K562 (cell line): Measurements from ENCODE around the gene P2RY6. TPM values are rescaled to one million over a fixed set of nuclear protein-coding genes. Genes with fewer than 3 reads are reported as not detected.

ENCODE experiments used
- ATAC-seq: fragments of 200-7000 bp; cut with Tn5 transposase; 3 replicates; pipeline ENCODE4 v1.9.1; 2020; ENCODE audit warnings: moderate library complexity
- BruUV-seq: library from RNA; stranded (reverse); fragments of 400-500 nt; replicated peaks from 2 replicates; lab custom pipeline; 2021; lab: Mats Ljungman, UMichigan
- CTCF ChIA-PET: fragments of 300-600 bp; formaldehyde crosslinking; extraction: SDS; loops from one replicate; lab custom pipeline; 2021; ENCODE audit warnings: low intra/inter-chr PET ratio; lab: Yijun Ruan, JAX
- POLR2A ChIA-PET: fragments of 300-600, 350-650 bp; sonication (Branson Sonifier 250); formaldehyde crosslinking; extraction: SDS; loops from one replicate; lab custom pipeline; 2021; ENCODE audit warnings: antibody characterized with exemption, inconsistent platforms; lab: Yijun Ruan, JAX
- DNase-seq, 4 experiments: peaks; one replicate each; pipeline versions ENCODE4 v3.0.0 to v3.0.0-alpha.2; 2011 to 2018; ENCODE audit warnings: low spot score in 3 of 4, mixed read lengths in 3 of 4; ENCODE audit errors: extremely low read depth in 1 of 4
- FAIRE-seq: peaks from 2 replicates; lab custom pipeline; 2011; peaks lifted over from hg19 to GRCh38; lab: Jason Lieb, UNC
- H2AFZ ChIP-seq: 2 replicates; pipeline ENCODE4 v1.6.0; 2011; ENCODE audit warnings: low read depth, low read length, control low read depth, inconsistent platforms
- H3K27ac ChIP-seq: fragments of 200-600 bp; 3 replicates; pipeline ENCODE4 v1.8.0; 2011; ENCODE audit warnings: low read depth, mild to moderate bottlenecking, control low read depth, inconsistent platforms, low read length, moderate library complexity, mixed read lengths; ENCODE audit errors: extremely low read depth
- H3K27me3 ChIP-seq, 2 experiments: fragments of 300-600 bp in 1 of 2; 2 replicates in 1 of 2; 3 replicates in 1 of 2; pipeline versions ENCODE4 v1.6.0 to v1.8.0; 2011; ENCODE audit warnings: inconsistent platforms in 2 of 2, low read length in 2 of 2, mild to moderate bottlenecking in 1 of 2, mixed read lengths in 1 of 2, moderate library complexity in 1 of 2; ENCODE audit not compliant: control insufficient read depth in 2 of 2, insufficient read depth in 2 of 2
- H3K36me3 ChIP-seq: fragments of 300-600 bp; 3 replicates; pipeline ENCODE4 v1.8.0; 2011; ENCODE audit warnings: mild to moderate bottlenecking, low read length, inconsistent platforms; ENCODE audit not compliant: control insufficient read depth, insufficient read depth
- H3K4me1 ChIP-seq, 2 experiments: fragments of 200-600 bp in 1 of 2; replicated peaks in 1 of 2; 2 replicates in 1 of 2; 3 replicates in 1 of 2; pipeline versions ENCODE4 v1.5.1 to v1.8.0; 2011; ENCODE audit warnings: inconsistent platforms in 2 of 2, low read length in 2 of 2, mild to moderate bottlenecking in 1 of 2, mixed read lengths in 1 of 2, moderate library complexity in 1 of 2; ENCODE audit not compliant: control insufficient read depth in 2 of 2, insufficient read depth in 2 of 2
- H3K4me2 ChIP-seq: 2 replicates; pipeline ENCODE4 v1.6.1; 2011; ENCODE audit warnings: low read length, control low read depth, inconsistent platforms, mixed read lengths; ENCODE audit not compliant: insufficient read depth
- H3K4me3 ChIP-seq: fragments of 200-600 bp; sonication (generic), shearing (Covaris generic); 2 replicates; pipeline ENCODE4 v1.5.1; 2016; ENCODE audit warnings: control low read depth, inconsistent platforms
- H3K79me2 ChIP-seq: fragments of 200-600 bp; 3 replicates; pipeline ENCODE4 v1.8.0; 2011; ENCODE audit warnings: low read length, inconsistent platforms; ENCODE audit not compliant: control insufficient read depth, insufficient read depth
- H3K9ac ChIP-seq, 2 experiments: 2 replicates each; pipeline versions ENCODE4 v1.6.0 to v1.6.1; 2011; ENCODE audit warnings: low read depth in 2 of 2, low read length in 2 of 2, control low read depth in 1 of 2, inconsistent platforms in 1 of 2, mild to moderate bottlenecking in 1 of 2, mixed read lengths in 1 of 2; ENCODE audit not compliant: insufficient read depth in 1 of 2
- H3K9me1 ChIP-seq: one replicate; pipeline ENCODE4 v1.6.0; 2011; ENCODE audit warnings: inconsistent platforms, mild to moderate bottlenecking, low read length, moderate library complexity; ENCODE audit not compliant: control insufficient read depth, insufficient read depth
- H3K9me3 ChIP-seq: replicated peaks from 2 replicates; pipeline ENCODE4 v1.5.1; 2011; ENCODE audit warnings: low read depth, low read length, inconsistent platforms; ENCODE audit not compliant: control insufficient read depth, insufficient read depth
- H4K20me1 ChIP-seq: replicated peaks from 2 replicates; pipeline ENCODE4 v1.6.1; 2011; ENCODE audit warnings: low read length, inconsistent platforms, mixed read lengths; ENCODE audit not compliant: control insufficient read depth, insufficient read depth
- CBFB ChIP-seq: sonication (generic); formaldehyde crosslinking; IDR thresholded peaks from 2 replicates; pipeline ENCODE4 v1.4.0; 2020; ENCODE audit warnings: mild to moderate bottlenecking, missing genetic modification reagents
- CBX8 ChIP-seq: fragments of 200-600 bp; sonication (generic); IDR thresholded peaks from 2 replicates; pipeline ENCODE4 v1.6.1; 2012; ENCODE audit warnings: borderline replicate concordance, mixed run types, low read depth, mild to moderate bottlenecking, moderate library complexity, mixed read lengths, low read length, control low read depth, inconsistent platforms; ENCODE audit not compliant: poor library complexity, severe bottlenecking; ENCODE audit errors: extremely low read depth
- ESRRA ChIP-seq: fragments of 450-650 bp; IDR thresholded peaks from 2 replicates; pipeline ENCODE4 v1.6.1; 2014; ENCODE audit warnings: low read depth, mild to moderate bottlenecking, moderate library complexity, borderline replicate concordance
- KAT7 ChIP-seq: sonication (generic); formaldehyde crosslinking; IDR thresholded peaks from 2 replicates; pipeline ENCODE4 v1.8.0; 2022; ENCODE audit warnings: missing genetic modification reagents, mild to moderate bottlenecking, borderline replicate concordance
- MEF2A ChIP-seq: IDR thresholded peaks from 2 replicates; pipeline ENCODE4 v1.6.1; 2011; ENCODE audit warnings: low read depth, mild to moderate bottlenecking, low read length, moderate library complexity; ENCODE audit not compliant: control insufficient read depth
- NCOA6 ChIP-seq: fragments of 450-650 bp; IDR thresholded peaks from 2 replicates; pipeline ENCODE4 v1.6.1; 2017; ENCODE audit warnings: mild to moderate bottlenecking
- ZNF212 ChIP-seq: fragments of 450-650 bp; formaldehyde crosslinking; IDR thresholded peaks from 2 replicates; pipeline ENCODE4 v1.4.0; 2020; ENCODE audit warnings: mild to moderate bottlenecking
- WGBS: fragments of 100-300 bp; shearing (Covaris generic); methylation state at CpG from one replicate; pipeline ENCODE4 v1.1.6; 2016; ENCODE audit warnings: low coverage, mixed read lengths; ENCODE audit not compliant: insufficient coverage; ENCODE audit errors: missing lambda C conversion rate; 5-methylcytosine and 5-hydroxymethylcytosine counted together
- in situ Hi-C: fragments of 300-500 bp; cut with MboI; formaldehyde crosslinking; loops from 4 replicates; pipeline ENCODE4 v1.15.0; 2018; ENCODE audit warnings: inconsistent platforms, mixed read lengths
- intact Hi-C: fragments of 100-400 bp; cut with micrococcal nuclease; formaldehyde crosslinking; loops from 2 replicates; pipeline ENCODE4 v1.14.2; 2022
- polyA plus RNA-seq, 8 experiments: library from polyadenylated mRNA; depleted of rRNA in 4 of 8; stranded (reverse) in 5 of 8; unstranded in 3 of 8; fragments of >200 nt; fragmentation: Nextera tagmentation in 2 of 8; fragmentation: Illumina TruSeq in 1 of 8; extraction: Ambion mirVana in 2 of 8; extraction: Trizol in 1 of 8; gene quantifications; 2 replicates each; pipeline versions ENCODE4 v1.2.1 to v1.2.3, GENCODE V29; 2011 to 2014; ENCODE audit warnings: inconsistent platforms in 1 of 8, missing spikeins in 1 of 8
- total RNA-seq, 7 experiments: library from RNA; depleted of rRNA in 6 of 7; stranded (reverse); fragments of >200 nt in 6 of 7; fragmentation: Illumina TruSeq in 2 of 7; extraction: Trizol in 2 of 7; gene quantifications; 2 replicates each; pipeline versions ENCODE4 v1.2.1 to v1.2.3, GENCODE V29; 2011 to 2021; ENCODE audit warnings: low replicate concordance in 1 of 7
- TF ChIP-seq, protein P1 (sequence below): fragments of 450-650 bp; IDR thresholded peaks from 2 replicates; pipeline ENCODE4 v1.6.1; 2014; ENCODE audit warnings: low read depth, mild to moderate bottlenecking, moderate library complexity, borderline replicate concordance
- TF ChIP-seq, protein P2 (sequence below): fragments of 250-450 bp; sonication (Bioruptor Pico); IDR thresholded peaks from 2 replicates; pipeline ENCODE4 v1.5.0; 2021

P2RY6 gene
- total and polyA plus RNA-seq, 9 of the 15 experiments (the other 6 are each of a cell fraction or from before 2014, with no cell fraction given) = not detected

DNA sequence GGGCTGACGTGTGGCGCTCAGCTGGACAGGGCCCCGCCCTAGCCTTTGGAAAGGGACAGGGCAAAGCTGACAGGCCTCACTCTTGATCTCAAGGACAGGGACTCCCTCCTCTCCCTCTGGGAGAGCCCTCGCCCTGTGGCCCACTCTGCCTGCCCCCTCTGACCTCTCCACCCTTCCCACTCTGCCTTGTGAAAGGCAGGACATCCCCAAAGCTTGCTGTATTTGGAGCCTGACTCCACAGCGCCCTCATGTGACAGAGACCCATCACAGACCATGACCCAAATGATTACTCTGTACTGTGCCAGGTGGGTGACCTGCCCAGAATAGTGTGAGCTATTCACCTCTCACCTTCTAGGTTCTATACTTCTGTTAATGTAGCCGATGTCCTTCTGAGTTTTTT lies 35.3 kb upstream of the P2RY6 start (continued):
- TF ChIP-seq, protein P1, sequence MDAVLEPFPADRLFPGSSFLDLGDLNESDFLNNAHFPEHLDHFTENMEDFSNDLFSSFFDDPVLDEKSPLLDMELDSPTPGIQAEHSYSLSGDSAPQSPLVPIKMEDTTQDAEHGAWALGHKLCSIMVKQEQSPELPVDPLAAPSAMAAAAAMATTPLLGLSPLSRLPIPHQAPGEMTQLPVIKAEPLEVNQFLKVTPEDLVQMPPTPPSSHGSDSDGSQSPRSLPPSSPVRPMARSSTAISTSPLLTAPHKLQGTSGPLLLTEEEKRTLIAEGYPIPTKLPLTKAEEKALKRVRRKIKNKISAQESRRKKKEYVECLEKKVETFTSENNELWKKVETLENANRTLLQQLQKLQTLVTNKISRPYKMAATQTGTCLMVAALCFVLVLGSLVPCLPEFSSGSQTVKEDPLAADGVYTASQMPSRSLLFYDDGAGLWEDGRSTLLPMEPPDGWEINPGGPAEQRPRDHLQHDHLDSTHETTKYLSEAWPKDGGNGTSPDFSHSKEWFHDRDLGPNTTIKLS = no peak
- TF ChIP-seq ZNF212 (CRISPR knock-in tag) (no peak), NCOA6 (no peak)

DNA sequence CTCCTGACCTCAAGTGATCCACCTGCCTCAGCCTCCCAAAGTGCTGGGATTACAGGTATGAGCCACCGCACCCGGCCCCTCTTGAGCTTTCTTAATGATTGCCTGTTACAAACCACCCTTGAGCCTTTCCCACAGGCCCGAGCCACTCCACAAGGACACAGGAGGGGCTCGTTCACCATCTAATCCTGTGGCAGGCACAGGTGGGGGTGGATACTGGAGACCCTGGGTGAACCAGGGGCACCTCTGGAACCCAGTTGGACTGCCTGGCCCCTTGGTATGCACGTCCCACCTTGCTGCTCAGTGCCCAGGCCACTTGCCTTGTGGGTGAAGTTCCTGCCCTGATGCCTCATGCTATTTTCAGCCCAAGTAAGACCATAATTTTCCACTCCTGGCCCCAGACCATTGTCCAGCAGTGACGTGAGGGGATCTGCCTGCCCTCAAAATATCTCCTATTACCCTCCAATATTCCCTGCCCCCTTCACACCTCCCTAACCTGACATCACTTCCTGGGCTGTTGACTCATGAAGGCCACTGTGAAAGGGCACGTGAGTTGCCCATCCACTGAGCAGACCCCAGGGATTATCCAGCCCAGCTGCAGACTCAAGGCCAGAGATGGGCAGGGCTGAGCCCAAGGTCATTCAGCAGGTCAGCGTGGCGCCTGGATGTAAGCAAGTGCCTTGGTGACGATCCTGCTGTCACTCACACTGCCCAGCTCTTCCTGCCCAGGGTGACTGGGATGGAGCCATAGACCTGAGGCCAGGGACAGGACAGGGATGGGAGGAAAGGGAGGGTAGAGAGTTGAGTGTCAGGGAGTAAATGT lies 34.5 kb upstream of the P2RY6 start:
- ChIA-PET POLR2A (interaction anchor here (0.5 to 1.2 kb wide), 2 partner anchors 95 to 306 kb away, joined by 3 read pairs; partner anchors contain the start of gene FCHSD2), CTCF (interaction anchor here (1.2 kb wide), 1 partner anchor 314 kb away, joined by 4 read pairs; no protein-coding TSS in a partner anchor)
- no peaks in the 10 kb centered on the region for H3K79me2 ChIP-seq
- FAIRE-seq = no peak
- WGBS = 4% methylated on average over 10 of the region's 10 CpGs
- in situ Hi-C loops (loop anchor here (5.0 kb wide), 2 partner anchors 50 to 510 kb away; no protein-coding TSS in a partner anchor), intact Hi-C loops (no loop called here)
- H3K4me2 ChIP-seq = no peak overlapping the region
- no TSS peak for BruUV-seq
- no peak overlapping the region for H3K27ac ChIP-seq
- TF ChIP-seq MEF2A (no peak), CBX8 (no peak), CBFB (CRISPR knock-in tag) (no peak), ESRRA (no peak), KAT7 (CRISPR knock-in tag) (no peak)
- TF ChIP-seq, protein P2, sequence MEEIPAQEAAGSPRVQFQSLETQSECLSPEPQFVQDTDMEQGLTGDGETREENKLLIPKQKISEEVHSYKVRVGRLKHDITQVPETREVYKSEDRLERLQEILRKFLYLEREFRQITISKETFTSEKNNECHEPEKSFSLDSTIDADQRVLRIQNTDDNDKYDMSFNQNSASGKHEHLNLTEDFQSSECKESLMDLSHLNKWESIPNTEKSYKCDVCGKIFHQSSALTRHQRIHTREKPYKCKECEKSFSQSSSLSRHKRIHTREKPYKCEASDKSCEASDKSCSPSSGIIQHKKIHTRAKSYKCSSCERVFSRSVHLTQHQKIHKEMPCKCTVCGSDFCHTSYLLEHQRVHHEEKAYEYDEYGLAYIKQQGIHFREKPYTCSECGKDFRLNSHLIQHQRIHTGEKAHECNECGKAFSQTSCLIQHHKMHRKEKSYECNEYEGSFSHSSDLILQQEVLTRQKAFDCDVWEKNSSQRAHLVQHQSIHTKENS (CRISPR knock-in tag) = no peak
- H2AFZ ChIP-seq = no peak overlapping the region
- H3K4me3 ChIP-seq = no peak overlapping the region
- H3K27me3 ChIP-seq = peaks cover 5 to 52% of the 10 kb centered on the region in 2 experiments; a peak in 3 of 5 replicates
- no peaks in the 10 kb centered on the region for H4K20me1 ChIP-seq
- no peaks in the 10 kb centered on the region for H3K9me1 ChIP-seq
- ATAC-seq = no peak
- H3K9ac ChIP-seq = peak overlapping the region in 1 of 2 experiments; percentile 53; a peak in 1 of 4 replicates
- peaks cover 0 to 12% of the 10 kb centered on the region in 2 experiments; a peak in 2 of 5 replicates for H3K4me1 ChIP-seq
- DNase-seq = no peak
- no peaks in the 10 kb centered on the region for H3K9me3 ChIP-seq
- no peaks in the 10 kb centered on the region for H3K36me3 ChIP-seq
